Dendritic cell treated with granulocyte-macrophage colony-stimulating factor and Interleukin-4, amounts not matched to agents 40 ng/mL and 50 ng/mL, for 4 days (primary cell): ENCODE results near the gene EIF2A.
"Not testable (repeated sequence)": the region's sequence is repeated elsewhere in the genome, so short reads cannot be mapped to it uniquely, and the experiment has no call there.

Source experiments
- H3K27ac Mint-ChIP-seq: one replicate; pipeline ENCODE4 v1.8.0; 2022; ENCODE audit warnings: mild to moderate bottlenecking, mixed read lengths
- H3K27me3 Mint-ChIP-seq: one replicate; pipeline ENCODE4 v1.8.0; 2022; ENCODE audit warnings: mild to moderate bottlenecking, mixed read lengths
- H3K36me3 Mint-ChIP-seq: one replicate; pipeline ENCODE4 v1.8.0; 2022; ENCODE audit warnings: low read depth, mixed read lengths
- H3K4me1 Mint-ChIP-seq: one replicate; pipeline ENCODE4 v1.8.0; 2022; ENCODE audit warnings: low read depth, mixed read lengths
- H3K4me3 Mint-ChIP-seq: one replicate; pipeline ENCODE4 v1.8.0; 2022; ENCODE audit warnings: mild to moderate bottlenecking, moderate library complexity, mixed read lengths
- H3K9me3 Mint-ChIP-seq: one replicate; pipeline ENCODE4 v1.8.0; 2022; ENCODE audit warnings: mixed read lengths
- intact Hi-C: fragments of 100-400 bp; cut with micrococcal nuclease; formaldehyde crosslinking; loops from one replicate; pipeline ENCODE4 v1.15.0; 2022

Gene EIF2A

GRCh38 chr3:150613709-150614480 is 67.3 kb downstream of the EIF2A start:
- Mint-ChIP-seq H3K27ac (no peak overlapping the region), H3K36me3 (peaks cover 64% of the 10 kb centered on the region), H3K4me3 (no peak overlapping the region), H3K9me3 (no peaks in the 10 kb centered on the region), H3K27me3 (no peaks in the 10 kb centered on the region), H3K4me1 (peaks cover 51% of the 10 kb centered on the region)
- intact Hi-C loops: no loop called here

- peaks cover 27% of the 10 kb centered on the region for H3K4me1 Mint-ChIP-seq
- H3K36me3 Mint-ChIP-seq: peaks cover 52% of the 10 kb centered on the region
- H3K9me3 Mint-ChIP-seq: no peaks in the 10 kb centered on the region
- H3K27me3 Mint-ChIP-seq: no peaks in the 10 kb centered on the region
- no peak overlapping the region for H3K4me3 Mint-ChIP-seq
- intact Hi-C loops: loop anchor here (5.0 kb wide), 1 partner anchor 38 kb away; no protein-coding TSS in a partner anchor
- H3K27ac Mint-ChIP-seq: no peak overlapping the region
Observed at GRCh38 chr3:150620002-150620689, 73.6 kb downstream of the EIF2A start.

- H3K9me3 Mint-ChIP-seq, H3K27me3 Mint-ChIP-seq, H3K27ac Mint-ChIP-seq, H3K4me3 Mint-ChIP-seq: not testable (repeated sequence)
- intact Hi-C loops: loop anchor here (5.0 kb wide), 1 partner anchor 41 kb away; no protein-coding TSS in a partner anchor
- peaks cover 19% of the 10 kb centered on the region for H3K4me1 Mint-ChIP-seq
- peaks cover 70% of the 10 kb centered on the region for H3K36me3 Mint-ChIP-seq
Observed at GRCh38 chr3:150622955-150623354, 76.4 kb downstream of the EIF2A start.

GRCh38 chr3:150623945-150624344 is 77.4 kb downstream of the EIF2A start:
- Mint-ChIP-seq H3K27me3 (no peaks in the 10 kb centered on the region), H3K4me1 (peaks cover 15% of the 10 kb centered on the region), H3K9me3 (no peaks in the 10 kb centered on the region), H3K27ac (no peak overlapping the region), H3K4me3 (no peak overlapping the region), H3K36me3 (peaks cover 66% of the 10 kb centered on the region)
- intact Hi-C loops: loop anchor here (5.0 kb wide), 1 partner anchor 42 kb away; no protein-coding TSS in a partner anchor

- Mint-ChIP-seq H3K27me3 (no peaks in the 10 kb centered on the region), H3K9me3 (no peaks in the 10 kb centered on the region), H3K4me1 (peaks cover 7% of the 10 kb centered on the region), H3K4me3 (no peak overlapping the region), H3K27ac (no peak overlapping the region), H3K36me3 (peaks cover 79% of the 10 kb centered on the region)
- intact Hi-C loops: no loop called here
Observed at GRCh38 chr3:150626148-150626930, 79.8 kb downstream of the EIF2A start.

GRCh38 chr3:150627557-150627956 is 81.0 kb downstream of the EIF2A start:
- Mint-ChIP-seq H3K27ac (no peak overlapping the region), H3K27me3 (no peaks in the 10 kb centered on the region), H3K4me3 (no peak overlapping the region), H3K36me3 (peaks cover 78% of the 10 kb centered on the region), H3K4me1 (no peaks in the 10 kb centered on the region), H3K9me3 (no peaks in the 10 kb centered on the region)
- intact Hi-C loops: no loop called here

GRCh38 chr3:150631515-150632221 is 85.1 kb downstream of the EIF2A start:
- H3K4me3 Mint-ChIP-seq: no peak overlapping the region
- no peaks in the 10 kb centered on the region for H3K9me3 Mint-ChIP-seq
- peaks cover 12% of the 10 kb centered on the region for H3K4me1 Mint-ChIP-seq
- intact Hi-C loops: no loop called here
- no peaks in the 10 kb centered on the region for H3K27me3 Mint-ChIP-seq
- H3K36me3 Mint-ChIP-seq: peaks cover 61% of the 10 kb centered on the region
- no peak overlapping the region for H3K27ac Mint-ChIP-seq

- H3K4me3 Mint-ChIP-seq: no peak overlapping the region
- peak overlapping the region; percentile 17 for H3K27ac Mint-ChIP-seq
Observed at GRCh38 chr3:150635076-150635475, 88.5 kb downstream of the EIF2A start.

GRCh38 chr3:150635526-150635925 is 88.9 kb downstream of the EIF2A start:
- Mint-ChIP-seq H3K27me3 (no peaks in the 10 kb centered on the region), H3K4me1 (peaks cover 12% of the 10 kb centered on the region), H3K27ac (peak overlapping the region; percentile 17), H3K4me3 (no peak overlapping the region), H3K36me3 (peaks cover 28% of the 10 kb centered on the region), H3K9me3 (no peaks in the 10 kb centered on the region)
- intact Hi-C loops: no loop called here

More at GRCh38 chr3:150635076-150635475, 88.5 kb downstream of the EIF2A start:
- H3K9me3 Mint-ChIP-seq: no peaks in the 10 kb centered on the region
- H3K4me1 Mint-ChIP-seq: peaks cover 12% of the 10 kb centered on the region
- H3K36me3 Mint-ChIP-seq: peaks cover 33% of the 10 kb centered on the region
- H3K27me3 Mint-ChIP-seq: no peaks in the 10 kb centered on the region
- intact Hi-C loops: no loop called here
